HG02588 (cell line): ENCODE data around the gene ATP6V1A.
A peak's percentile ranks its signal among the peaks of the same experiment; 100 is the strongest.
"Not testable (repeated sequence)": the region's sequence is repeated elsewhere in the genome, so short reads cannot be mapped to it uniquely, and the experiment has no call there.

Experiments
- ATAC-seq: cut with Tn5 transposase; IDR thresholded peaks from one replicate; pipeline ENCODE4 v1.9.1; 2021; ENCODE audit warnings: mild to moderate bottlenecking, moderate library complexity; ENCODE audit not compliant: unreplicated experiment

The ATP6V1A gene

DNA sequence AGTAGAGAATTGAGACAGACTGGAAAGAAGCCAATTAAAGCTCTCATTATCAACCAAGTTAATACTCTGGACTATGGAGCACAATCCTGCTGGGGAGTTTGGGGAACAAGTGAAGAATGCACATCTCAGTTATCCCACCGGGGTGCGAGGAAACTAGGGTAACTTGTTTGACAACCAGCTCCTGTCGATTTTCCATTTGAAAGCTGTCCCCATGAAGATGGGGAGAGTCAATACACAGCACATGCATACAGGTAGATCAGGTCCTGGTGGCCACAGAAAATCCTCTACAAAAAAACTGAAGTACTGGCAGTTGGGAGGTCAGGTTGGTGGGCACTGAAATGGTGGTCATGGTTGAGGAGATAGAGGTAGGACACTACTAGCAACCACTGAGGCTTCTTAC is 66.0 kb downstream of the ATP6V1A start:
- no peak for ATAC-seq

DNA sequence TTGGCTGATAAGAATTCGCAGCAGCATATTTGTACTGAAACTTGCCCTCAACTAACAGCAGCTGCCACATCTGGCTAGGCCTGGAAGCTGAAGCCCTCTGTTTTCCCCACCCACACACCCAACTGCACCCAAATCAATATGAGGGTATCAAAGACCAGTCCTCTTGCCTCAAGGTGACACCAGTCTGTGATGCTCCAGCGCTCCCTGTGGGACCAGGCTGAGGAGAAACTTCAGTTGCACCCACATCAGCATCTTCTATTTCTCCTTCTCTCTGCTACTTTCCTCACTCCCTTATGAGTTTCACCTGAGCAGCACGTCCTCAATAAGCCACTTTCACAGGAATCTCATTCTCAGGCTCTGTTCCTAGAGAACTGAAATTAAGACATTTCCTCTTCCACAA is 73.0 kb downstream of the ATP6V1A start:
- no peak for ATAC-seq

DNA sequence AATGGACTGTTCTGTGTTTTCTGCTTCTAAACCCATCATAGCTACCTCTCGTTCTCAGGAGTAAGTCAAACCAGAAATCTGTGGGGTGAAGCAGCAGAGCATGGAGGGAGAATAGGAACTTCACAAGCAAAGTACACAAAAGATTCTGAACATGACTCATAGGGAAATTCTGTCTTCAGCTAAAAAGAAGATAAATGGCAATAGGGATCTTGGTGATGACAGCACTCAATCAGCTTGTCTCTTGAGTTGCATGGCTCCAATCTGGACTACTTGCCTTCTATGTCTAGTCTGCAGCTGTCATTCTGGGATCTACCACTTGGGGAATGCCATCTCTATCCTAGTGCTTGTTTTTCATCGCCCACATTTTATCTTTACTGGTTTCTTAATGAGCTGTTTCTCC is 78.3 kb downstream of the ATP6V1A start:
- peak; percentile 76 for ATAC-seq

GRCh38 chr3:113828600-113828999 is 81.8 kb downstream of the ATP6V1A start:
- ATAC-seq, result peak; percentile 40

GRCh38 chr3:113829576-113830354 is 82.9 kb downstream of the ATP6V1A start:
- ATAC-seq, result no peak

DNA sequence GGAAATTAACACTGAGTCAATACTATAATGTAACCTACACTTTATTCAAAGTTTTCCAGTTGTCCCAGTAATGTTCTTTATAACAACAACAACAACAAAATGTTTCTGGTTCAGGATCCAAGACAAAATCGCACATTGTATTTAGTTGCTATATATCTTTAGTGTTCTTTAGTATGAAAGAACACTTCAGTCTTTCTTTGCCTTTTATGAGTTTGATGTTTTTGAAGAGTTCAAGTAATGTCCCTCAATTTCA is 84.2 kb downstream of the ATP6V1A start:
- no peak for ATAC-seq

GRCh38 chr3:113832477-113833164 is 85.8 kb downstream of the ATP6V1A start:
- ATAC-seq, result peak; percentile 38

GRCh38 chr3:113834983-113835382 is 88.1 kb downstream of the ATP6V1A start:
- no peak for ATAC-seq

DNA sequence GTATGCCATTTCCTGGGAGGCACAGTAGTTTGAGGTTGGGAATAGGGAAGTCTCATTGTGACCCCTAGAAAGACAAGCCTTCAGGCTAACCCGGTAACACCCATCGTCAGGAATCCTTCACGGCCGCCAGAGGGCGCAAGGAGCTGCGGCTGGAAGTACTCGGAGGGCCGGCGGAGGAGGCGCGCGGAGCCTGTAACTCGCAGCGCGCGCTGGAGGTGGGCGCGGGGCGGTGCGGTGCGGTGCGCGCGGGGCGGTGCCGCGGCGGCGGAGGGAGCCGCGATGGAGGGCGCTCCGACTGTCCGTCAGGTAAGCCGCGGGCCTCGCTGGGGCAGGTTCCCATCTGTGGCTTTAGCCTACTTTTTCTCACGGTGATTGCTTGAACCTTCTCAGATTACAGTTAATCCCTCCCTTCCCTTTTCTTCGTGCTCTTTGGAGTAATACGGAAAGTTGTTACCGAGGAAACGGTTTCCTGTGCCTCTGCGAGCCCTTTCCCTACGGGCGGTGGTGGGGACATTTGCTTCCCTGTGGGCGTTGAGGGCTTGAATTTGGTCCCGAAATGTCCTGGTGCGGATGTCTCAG is 91.9 kb downstream of the ATP6V1A start, which contains the start of gene GRAMD1C:
Gene GRAMD1C (plus strand): TSS at position 158 of the 579 bp plus-strand sequence. CDS start 122 bp downstream, at position 280.
- peak; percentile 93 for ATAC-seq

- ATAC-seq, result no peak
Measured at GRCh38 chr3:113839551-113839950, 92.7 kb downstream of the ATP6V1A start.

DNA sequence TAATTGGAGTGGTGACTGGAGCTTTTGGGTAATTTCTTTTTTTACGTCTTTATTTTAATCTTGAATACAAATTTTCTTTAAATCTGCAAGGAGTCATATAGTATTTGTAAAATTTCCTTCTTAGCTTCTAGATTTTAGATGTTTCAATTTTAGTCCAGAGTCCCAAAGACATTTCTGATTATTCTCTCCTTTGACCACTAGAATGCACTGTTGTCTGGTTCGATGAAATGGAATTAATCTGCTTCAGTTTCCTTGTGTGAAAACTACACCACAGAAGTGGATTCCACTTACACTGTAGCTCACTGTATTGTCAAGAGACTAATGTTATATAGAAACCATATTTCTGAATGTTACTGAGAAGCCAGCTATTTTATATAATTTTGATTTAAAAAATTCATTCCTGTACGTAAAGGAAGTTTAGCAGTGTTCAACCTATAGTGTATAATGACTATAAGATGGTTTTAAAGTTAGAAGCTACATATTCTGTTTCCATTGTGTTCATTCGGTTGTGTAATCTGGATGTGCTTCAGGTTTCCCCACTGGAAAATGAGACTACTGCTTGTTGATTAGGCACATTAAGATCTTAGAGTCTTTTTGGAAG is 97.9 kb downstream of the ATP6V1A start:
- ATAC-seq, result no peak

GRCh38 chr3:113847247-113847646 is 100.4 kb downstream of the ATP6V1A start:
- no peak for ATAC-seq

DNA sequence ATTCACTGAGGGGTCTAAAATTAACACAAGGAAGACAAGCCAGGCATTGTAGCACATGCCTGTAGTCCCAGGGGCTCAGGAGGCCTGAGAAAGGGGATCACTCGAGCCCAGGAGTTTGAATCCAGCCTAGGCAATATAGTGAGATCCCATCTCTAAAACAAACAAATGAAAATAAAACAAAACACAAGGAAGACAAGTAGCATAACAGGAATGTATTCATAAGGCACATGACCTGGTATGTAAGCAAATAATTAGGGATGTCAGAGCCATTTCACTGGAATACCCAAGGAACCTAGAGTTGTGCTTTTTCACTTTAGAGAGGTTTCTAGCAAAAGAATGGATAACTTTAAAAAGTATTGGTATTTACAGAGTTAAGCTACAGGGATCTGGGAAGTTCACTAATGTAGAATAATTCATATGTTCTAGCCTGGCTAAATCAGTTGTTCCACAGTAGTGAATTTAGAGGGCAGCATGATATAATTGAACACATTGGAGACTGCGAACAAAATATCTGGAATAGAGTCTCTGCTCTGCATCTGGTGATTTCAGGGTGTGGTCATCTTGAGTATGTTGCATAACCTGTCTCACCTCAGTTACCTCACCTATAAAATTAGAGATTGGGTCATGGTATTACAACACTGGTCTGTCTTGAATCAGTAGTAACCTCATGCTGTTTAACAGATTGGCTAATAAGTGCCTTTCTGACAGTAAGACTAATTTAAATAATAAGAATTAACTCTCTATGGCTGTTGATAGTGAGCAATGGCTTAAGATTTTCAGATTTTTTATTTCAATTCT is 101.0 kb downstream of the ATP6V1A start:
- no peak for ATAC-seq

DNA sequence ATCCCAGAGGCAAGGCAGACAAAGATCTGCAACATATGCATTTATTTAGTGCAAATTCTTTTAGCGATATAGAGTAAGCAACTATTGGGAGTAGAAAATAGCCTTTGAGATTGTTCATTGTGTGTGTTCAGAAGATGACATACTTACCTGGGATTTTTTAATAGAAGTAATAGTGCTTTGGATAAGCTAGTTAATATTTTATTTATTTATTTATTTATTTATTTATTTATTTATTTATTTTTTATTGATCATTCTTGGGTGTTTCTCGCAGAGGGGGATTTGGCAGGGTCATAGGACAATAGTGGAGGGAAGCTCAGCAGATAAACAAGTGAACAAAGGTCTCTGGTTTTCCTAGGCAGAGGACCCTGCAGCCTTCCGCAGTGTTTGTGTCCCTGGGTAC is 102.2 kb downstream of the ATP6V1A start:
- ATAC-seq, result not testable (repeated sequence)

GRCh38 chr3:113849841-113850240 is 103.0 kb downstream of the ATP6V1A start:
- ATAC-seq, result not testable (repeated sequence)

DNA sequence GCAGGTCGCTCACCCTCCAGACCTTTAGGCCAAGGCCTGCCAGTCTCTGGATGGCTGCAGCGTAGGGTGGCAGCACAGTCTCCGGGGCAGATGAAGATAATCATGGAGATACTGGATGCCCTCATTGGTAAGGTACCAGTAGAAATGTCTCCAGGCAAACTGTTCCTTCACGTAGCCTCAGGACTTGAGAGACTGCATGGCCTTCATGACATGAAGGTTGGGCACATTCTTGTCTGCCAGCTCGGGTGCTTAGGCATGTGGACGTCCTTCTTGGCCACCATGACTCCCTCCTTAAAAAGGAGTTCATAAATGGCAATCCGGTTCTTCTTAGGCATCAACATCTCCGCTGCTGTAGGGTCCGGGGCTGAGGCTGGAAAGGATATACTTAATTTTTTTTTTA is 103.6 kb downstream of the ATP6V1A start:
- ATAC-seq, result not testable (repeated sequence)

DNA sequence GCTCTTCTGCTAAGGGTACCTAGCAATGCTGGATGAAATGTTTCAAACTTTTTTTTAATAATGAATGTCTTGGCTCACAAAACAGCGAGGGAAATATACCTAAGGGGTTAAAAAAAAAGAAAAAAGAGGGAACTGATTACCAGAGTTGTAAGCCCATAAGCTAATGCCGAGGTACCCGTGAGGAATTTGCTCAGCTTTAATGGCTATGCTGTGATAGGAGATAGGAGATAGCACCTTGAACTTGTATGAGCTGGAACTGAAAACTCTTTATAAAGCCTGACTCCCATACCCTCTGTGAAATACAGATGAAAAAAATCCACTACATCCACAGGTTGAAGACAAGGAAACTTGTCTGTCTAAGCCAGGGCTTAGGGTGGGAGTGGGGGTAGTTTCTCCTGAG is 105.7 kb downstream of the ATP6V1A start:
- no peak for ATAC-seq
